Measurements from ENCODE around the gene C19orf44.

The C19orf44 gene

GRCh38 chr19:16520074-16520973, 24.1 kb downstream of the C19orf44 start:
- ChIA-PET POLR2A (no interaction called here), CTCF (no interaction called here)
- TF ChIP-seq CTCF (IDR thresholded peaks at IDR 0.05; ENCODE audit: insufficient read depth, low read length, missing control alignments): no peak

DNA sequence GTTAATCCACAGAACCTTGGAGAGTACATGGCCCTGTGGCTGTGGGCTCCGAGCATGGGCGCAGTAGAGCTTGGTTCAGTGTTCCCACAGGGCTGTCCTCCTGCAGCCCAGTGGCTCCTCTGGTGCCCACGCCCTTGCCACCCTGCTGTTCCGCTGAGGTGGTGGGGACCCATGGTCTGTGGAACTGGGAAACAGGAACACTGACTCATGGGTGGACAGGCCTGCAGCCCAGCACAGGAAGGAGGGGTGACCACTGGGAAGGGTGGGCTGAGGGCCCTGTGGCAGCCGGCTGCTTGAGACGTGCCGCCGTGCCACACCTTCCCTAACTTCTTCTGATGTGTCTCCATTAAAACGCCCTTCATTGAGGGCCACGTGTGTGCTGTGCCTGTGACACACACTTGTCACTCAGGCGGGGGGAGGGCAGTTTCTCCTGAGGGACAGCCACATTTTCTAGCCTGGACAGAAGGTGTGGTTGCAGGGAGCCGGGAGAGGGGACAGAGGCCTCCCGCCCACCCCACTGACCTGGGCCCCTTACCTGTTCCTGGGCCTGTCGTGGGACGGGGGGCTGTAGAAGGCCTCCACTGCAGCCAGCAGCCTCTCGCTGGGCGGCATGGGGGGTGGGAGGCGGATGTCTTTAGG, 24.9 kb downstream of the C19orf44 start:
- ChIA-PET CTCF (no interaction called here), POLR2A (no interaction called here)
- TF ChIP-seq CTCF (IDR thresholded peaks at IDR 0.05; ENCODE audit: insufficient read depth, low read length, missing control alignments): no peak
- DNase-seq (ENCODE audit: low read depth, low spot score): no peak
- H3K4me3 ChIP-seq (ENCODE audit: low read depth, low read length): no peak overlapping the region

More at GRCh38 chr19:16520074-16520973, 24.1 kb downstream of the C19orf44 start:
- no peak for DNase-seq (ENCODE audit: low read depth, low spot score)
- no peak overlapping the region for H3K4me3 ChIP-seq (ENCODE audit: low read depth, low read length)

- H3K4me3 ChIP-seq (ENCODE audit: low read depth, low read length): no peak overlapping the region
- ChIA-PET POLR2A (no interaction called here), CTCF (no interaction called here)
- TF ChIP-seq CTCF (IDR thresholded peaks at IDR 0.05; ENCODE audit: insufficient read depth, low read length, missing control alignments): no peak
- DNase-seq (ENCODE audit: low read depth, low spot score): no peak
These were observed 25.6 kb downstream of the C19orf44 start for GRCh38 chr19:16521715-16522289.

- ChIA-PET CTCF (no interaction called here), POLR2A (no interaction called here)
- TF ChIP-seq CTCF (IDR thresholded peaks at IDR 0.05; ENCODE audit: insufficient read depth, low read length, missing control alignments): no peak
- no peak for DNase-seq (ENCODE audit: low read depth, low spot score)
- H3K4me3 ChIP-seq (ENCODE audit: low read depth, low read length): no peak overlapping the region
These were observed 26.6 kb downstream of the C19orf44 start for GRCh38 chr19:16522559-16523377.

GRCh38 chr19:16524991-16525734, 29.0 kb downstream of the C19orf44 start:
- no peak for DNase-seq (ENCODE audit: low read depth, low spot score)
- no peak for TF ChIP-seq CTCF (IDR thresholded peaks at IDR 0.05; ENCODE audit: insufficient read depth, low read length, missing control alignments)
- ChIA-PET CTCF (no interaction called here), POLR2A (no interaction called here)
- no peak overlapping the region for H3K4me3 ChIP-seq (ENCODE audit: low read depth, low read length)
